DOHH2 (cell line): ENCODE measurements around the gene APOBEC3B.
"Not testable (repeated sequence)": the region's sequence is repeated elsewhere in the genome, so short reads cannot be mapped to it uniquely, and the experiment has no call there.

Experiments used
- H3F3A ChIP-seq: fragments of 200-600 bp; sonication (generic), shearing (Covaris generic); 2 replicates; pipeline ENCODE4 v1.6.0; 2016; ENCODE audit warnings: antibody characterized with exemption, mild to moderate bottlenecking; ENCODE audit not compliant: control insufficient read depth, insufficient read depth
- H3K27ac ChIP-seq: fragments of 200-600 bp; sonication (generic); 2 replicates; pipeline ENCODE4 v1.5.1; 2014; ENCODE audit warnings: low read depth, mild to moderate bottlenecking, low read length, moderate library complexity
- H3K27me3 ChIP-seq: fragments of 200-600 bp; sonication (generic); 2 replicates; pipeline ENCODE4 v1.6.1; 2014; ENCODE audit warnings: mild to moderate bottlenecking, low read length, mixed read lengths; ENCODE audit not compliant: control insufficient read depth
- H3K36me3 ChIP-seq: fragments of 200-600 bp; sonication (generic); 2 replicates; pipeline ENCODE4 v1.6.1; 2014; ENCODE audit warnings: mild to moderate bottlenecking, low read length, moderate library complexity, mixed read lengths; ENCODE audit not compliant: control insufficient read depth
- H3K4me1 ChIP-seq: fragments of 200-600 bp; sonication (generic); 2 replicates; pipeline ENCODE4 v1.6.1; 2014; ENCODE audit warnings: mild to moderate bottlenecking, low read length, mixed read lengths; ENCODE audit not compliant: control insufficient read depth
- H3K4me2 ChIP-seq: fragments of 200-600 bp; sonication (generic); 2 replicates; pipeline ENCODE4 v1.6.0; 2014; ENCODE audit warnings: mild to moderate bottlenecking, low read length, moderate library complexity
- H3K4me3 ChIP-seq: fragments of 200-600 bp; sonication (generic); 2 replicates; pipeline ENCODE4 v1.5.1; 2014; ENCODE audit warnings: mild to moderate bottlenecking, low read length, mixed read lengths
- H3K79me2 ChIP-seq: fragments of 200-600 bp; sonication (generic); 2 replicates; pipeline ENCODE4 v1.6.1; 2014; ENCODE audit warnings: mild to moderate bottlenecking, low read length, mixed read lengths; ENCODE audit not compliant: control insufficient read depth
- H3K9me2 ChIP-seq: fragments of 200-600 bp; sonication (generic); replicated peaks from 2 replicates; pipeline ENCODE4 v1.6.1; 2014; ENCODE audit warnings: mild to moderate bottlenecking, low read length, mixed read lengths; ENCODE audit not compliant: control insufficient read depth
- H3K9me3 ChIP-seq: fragments of 200-600 bp; sonication (generic); 2 replicates; pipeline ENCODE4 v1.6.1; 2014; ENCODE audit warnings: antibody characterized with exemption, low read length, mixed read lengths; ENCODE audit not compliant: control insufficient read depth, insufficient read depth
- H4K20me1 ChIP-seq: fragments of 200-600 bp; sonication (generic); 2 replicates; pipeline ENCODE4 v1.6.0; 2014; ENCODE audit warnings: low read depth, mild to moderate bottlenecking, antibody characterized with exemption, low read length, moderate library complexity; ENCODE audit not compliant: control insufficient read depth, insufficient read depth
- EZH2phosphoT487 ChIP-seq: fragments of 200-600 bp; sonication (generic); IDR thresholded peaks from 2 replicates; pipeline ENCODE4 v1.6.1; 2017; ENCODE audit warnings: borderline replicate concordance, mild to moderate bottlenecking, antibody characterized with exemption, low read length, moderate library complexity, mixed read lengths
- TF ChIP-seq, protein P1 (sequence below): fragments of 200-600 bp; sonication (generic); IDR thresholded peaks from one replicate; pipeline ENCODE4 v1.5.1; 2014; ENCODE audit warnings: antibody characterized with exemption, mild to moderate bottlenecking, low read depth, low read length; ENCODE audit not compliant: poor library complexity, severe bottlenecking

APOBEC3B gene

DNA sequence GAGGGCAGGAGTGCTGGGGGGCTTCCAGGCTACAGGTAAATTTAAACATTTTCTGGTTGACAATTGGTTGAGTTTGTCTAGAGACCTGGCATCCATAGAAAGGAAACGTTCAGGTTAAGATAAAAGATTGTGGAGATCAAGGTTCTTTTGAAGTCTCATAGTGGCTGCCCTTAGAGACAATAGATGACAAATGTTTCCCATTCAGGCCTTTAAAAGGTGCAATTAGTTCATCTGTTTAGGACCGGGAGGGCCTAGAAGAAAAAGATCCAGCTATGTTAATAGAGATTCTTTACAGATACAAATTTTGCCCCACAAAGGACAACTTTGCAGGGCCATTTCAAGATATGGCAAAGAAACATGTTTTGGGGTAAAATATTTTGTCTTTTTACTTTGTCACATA is 54.9 kb downstream of the APOBEC3B start:
- not testable (repeated sequence) for H3K4me3 ChIP-seq, H3K27ac ChIP-seq, H3K36me3 ChIP-seq, H3K9me2 ChIP-seq, H3K4me2 ChIP-seq, H3K79me2 ChIP-seq, H3K9me3 ChIP-seq, H3F3A ChIP-seq, H4K20me1 ChIP-seq, H3K27me3 ChIP-seq
- peaks cover 17% of the 10 kb centered on the region for H3K4me1 ChIP-seq

DNA sequence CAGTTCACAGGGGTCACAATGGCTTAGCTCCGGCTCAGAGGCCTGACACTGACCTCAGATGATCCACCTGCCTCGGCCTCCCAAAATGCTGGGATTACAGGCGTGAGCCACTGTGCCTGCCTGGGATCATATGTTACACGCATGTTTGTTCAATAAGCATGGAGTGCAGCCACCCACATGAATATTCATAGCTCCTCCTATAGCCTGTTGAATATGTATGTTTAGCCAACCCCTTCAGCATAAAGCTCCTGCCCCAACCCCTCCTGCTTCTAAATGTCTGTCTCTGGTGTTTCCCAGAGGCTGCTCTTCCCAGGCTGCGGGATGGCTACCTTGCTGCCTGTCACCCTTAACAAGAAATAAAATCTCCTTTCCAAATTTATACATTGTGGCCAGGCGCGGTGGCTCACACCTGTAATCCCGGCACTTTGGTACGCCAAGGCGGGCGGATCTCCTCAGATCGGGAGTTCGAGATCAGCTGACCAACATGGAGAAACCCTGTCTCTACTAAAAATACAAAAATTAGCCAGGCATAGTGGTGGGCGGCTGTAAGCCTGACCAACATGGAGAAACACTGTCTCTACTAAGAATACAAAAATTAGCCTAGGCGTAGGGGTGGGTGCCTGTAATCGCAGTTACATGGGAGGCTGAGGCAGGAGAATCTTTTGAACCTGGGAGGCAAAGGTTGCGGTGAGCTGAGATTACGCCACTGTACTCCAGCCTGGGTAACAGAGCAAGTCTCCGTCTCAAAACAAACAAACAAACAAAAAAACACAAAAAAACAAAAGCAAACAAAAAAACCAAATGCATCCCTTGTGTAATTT is 57.4 kb downstream of the APOBEC3B start:
- H3K27ac ChIP-seq, result no peak overlapping the region
- H3K9me3 ChIP-seq, result no peaks in the 10 kb centered on the region
- peak overlapping the region; percentile 67 for H3K4me2 ChIP-seq
- H3K4me3 ChIP-seq, result peak overlapping the region; percentile 66; the same call in 1 of the 2 replicates
- H3K27me3 ChIP-seq, result no peaks in the 10 kb centered on the region
- no peaks in the 10 kb centered on the region for H3F3A ChIP-seq
- no peaks in the 10 kb centered on the region for H4K20me1 ChIP-seq
- H3K4me1 ChIP-seq, result peaks cover 17% of the 10 kb centered on the region
- no peak for TF ChIP-seq EZH2phosphoT487
- TF ChIP-seq, protein P1, sequence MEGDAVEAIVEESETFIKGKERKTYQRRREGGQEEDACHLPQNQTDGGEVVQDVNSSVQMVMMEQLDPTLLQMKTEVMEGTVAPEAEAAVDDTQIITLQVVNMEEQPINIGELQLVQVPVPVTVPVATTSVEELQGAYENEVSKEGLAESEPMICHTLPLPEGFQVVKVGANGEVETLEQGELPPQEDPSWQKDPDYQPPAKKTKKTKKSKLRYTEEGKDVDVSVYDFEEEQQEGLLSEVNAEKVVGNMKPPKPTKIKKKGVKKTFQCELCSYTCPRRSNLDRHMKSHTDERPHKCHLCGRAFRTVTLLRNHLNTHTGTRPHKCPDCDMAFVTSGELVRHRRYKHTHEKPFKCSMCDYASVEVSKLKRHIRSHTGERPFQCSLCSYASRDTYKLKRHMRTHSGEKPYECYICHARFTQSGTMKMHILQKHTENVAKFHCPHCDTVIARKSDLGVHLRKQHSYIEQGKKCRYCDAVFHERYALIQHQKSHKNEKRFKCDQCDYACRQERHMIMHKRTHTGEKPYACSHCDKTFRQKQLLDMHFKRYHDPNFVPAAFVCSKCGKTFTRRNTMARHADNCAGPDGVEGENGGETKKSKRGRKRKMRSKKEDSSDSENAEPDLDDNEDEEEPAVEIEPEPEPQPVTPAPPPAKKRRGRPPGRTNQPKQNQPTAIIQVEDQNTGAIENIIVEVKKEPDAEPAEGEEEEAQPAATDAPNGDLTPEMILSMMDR, result no peak
- no peaks in the 10 kb centered on the region for H3K36me3 ChIP-seq
- no peaks in the 10 kb centered on the region for H3K9me2 ChIP-seq
- no peaks in the 10 kb centered on the region; the same call in 1 of the 2 replicates for H3K79me2 ChIP-seq

DNA sequence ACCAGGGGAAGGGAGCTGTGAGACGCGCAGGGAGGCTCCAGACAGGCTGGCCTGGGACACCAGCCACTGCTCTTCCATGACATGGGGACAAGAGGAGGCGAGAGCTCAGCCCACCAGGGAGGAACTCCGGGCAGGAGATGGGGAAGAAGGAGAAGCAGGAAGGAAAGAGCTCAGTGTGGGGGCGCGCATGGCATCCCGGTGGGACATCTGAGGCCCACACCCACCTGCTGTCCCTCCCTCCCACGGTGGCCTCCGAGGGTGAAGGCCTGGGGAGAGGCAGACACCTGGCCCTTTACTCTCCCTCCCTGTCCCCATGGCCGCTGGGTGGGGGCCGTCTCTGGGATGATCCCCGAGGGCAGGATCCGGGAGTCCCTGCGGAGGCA is 58.0 kb downstream of the APOBEC3B start:
- H3K36me3 ChIP-seq, H4K20me1 ChIP-seq, H3K79me2 ChIP-seq, H3K9me3 ChIP-seq, H3F3A ChIP-seq, H3K9me2 ChIP-seq, H3K27me3 ChIP-seq, H3K27ac ChIP-seq: not testable (repeated sequence)
- H3K4me1 ChIP-seq, result peaks cover 20% of the 10 kb centered on the region
- H3K4me3 ChIP-seq, result peak overlapping the region; percentile 66
- peak overlapping the region; percentile 67 for H3K4me2 ChIP-seq

DNA sequence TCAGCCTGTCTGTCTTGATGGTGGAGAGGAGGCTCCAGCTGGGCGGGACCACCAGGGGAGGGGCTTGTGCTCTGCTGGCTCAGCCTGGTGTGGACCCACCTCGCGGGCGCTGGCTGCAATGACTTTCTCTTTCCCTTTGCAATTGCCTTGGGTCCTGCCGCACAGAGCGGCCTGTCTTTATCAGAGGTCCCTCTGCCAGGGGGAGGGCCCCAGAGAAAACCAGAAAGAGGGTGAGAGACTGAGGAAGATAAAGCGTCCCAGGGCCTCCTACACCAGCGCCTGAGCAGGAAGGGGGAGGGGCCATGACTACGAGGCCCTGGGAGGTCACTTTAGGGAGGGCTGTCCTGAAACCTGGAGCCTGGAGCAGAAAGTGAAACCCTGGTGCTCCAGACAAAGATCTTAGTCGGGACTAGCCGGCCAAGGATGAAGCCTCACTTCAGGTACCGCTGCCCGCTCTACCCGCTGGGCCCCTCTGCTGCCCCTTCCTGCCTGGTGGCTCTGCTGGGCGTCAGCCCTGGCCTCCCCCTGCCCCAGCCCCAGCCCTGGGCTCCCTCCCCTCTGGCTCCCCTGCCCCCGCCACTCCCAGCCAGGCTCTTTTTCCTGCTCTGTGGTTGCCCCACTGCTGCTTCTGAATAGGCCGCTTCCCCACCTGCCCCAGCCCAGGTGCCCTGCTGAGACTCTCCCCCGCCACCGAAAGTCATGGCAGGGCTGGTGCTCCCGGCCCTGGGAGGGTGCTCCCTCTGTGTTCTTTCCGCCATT is 58.6 kb downstream of the APOBEC3B start, which contains the start of gene APOBEC3F:
Gene APOBEC3F, plus strand, starts transcription at position 327 of the 759 bp plus-strand sequence. Its CDS starts 97 bp downstream, at position 424.
- Histone ChIP-seq H3K4me2 (peak within 1 kb of the TSS; percentile 67), H3K4me1 (peaks cover 26% of the 10 kb centered on the region), H3K27ac (peak within 1 kb of the TSS; percentile 8; the same call in 1 of the 2 replicates), H3K4me3 (peak within 1 kb of the TSS; percentile 66)
- H3F3A ChIP-seq, H3K9me2 ChIP-seq, H4K20me1 ChIP-seq, H3K9me3 ChIP-seq, H3K27me3 ChIP-seq, H3K36me3 ChIP-seq, H3K79me2 ChIP-seq: not testable (repeated sequence)
